ENCODE results near the gene EAPP.
"Not testable (repeated sequence)": the region's sequence is repeated elsewhere in the genome, so short reads cannot be mapped to it uniquely, and the experiment has no call there.

Gene EAPP, protein sequence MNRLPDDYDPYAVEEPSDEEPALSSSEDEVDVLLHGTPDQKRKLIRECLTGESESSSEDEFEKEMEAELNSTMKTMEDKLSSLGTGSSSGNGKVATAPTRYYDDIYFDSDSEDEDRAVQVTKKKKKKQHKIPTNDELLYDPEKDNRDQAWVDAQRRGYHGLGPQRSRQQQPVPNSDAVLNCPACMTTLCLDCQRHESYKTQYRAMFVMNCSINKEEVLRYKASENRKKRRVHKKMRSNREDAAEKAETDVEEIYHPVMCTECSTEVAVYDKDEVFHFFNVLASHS

DNA sequence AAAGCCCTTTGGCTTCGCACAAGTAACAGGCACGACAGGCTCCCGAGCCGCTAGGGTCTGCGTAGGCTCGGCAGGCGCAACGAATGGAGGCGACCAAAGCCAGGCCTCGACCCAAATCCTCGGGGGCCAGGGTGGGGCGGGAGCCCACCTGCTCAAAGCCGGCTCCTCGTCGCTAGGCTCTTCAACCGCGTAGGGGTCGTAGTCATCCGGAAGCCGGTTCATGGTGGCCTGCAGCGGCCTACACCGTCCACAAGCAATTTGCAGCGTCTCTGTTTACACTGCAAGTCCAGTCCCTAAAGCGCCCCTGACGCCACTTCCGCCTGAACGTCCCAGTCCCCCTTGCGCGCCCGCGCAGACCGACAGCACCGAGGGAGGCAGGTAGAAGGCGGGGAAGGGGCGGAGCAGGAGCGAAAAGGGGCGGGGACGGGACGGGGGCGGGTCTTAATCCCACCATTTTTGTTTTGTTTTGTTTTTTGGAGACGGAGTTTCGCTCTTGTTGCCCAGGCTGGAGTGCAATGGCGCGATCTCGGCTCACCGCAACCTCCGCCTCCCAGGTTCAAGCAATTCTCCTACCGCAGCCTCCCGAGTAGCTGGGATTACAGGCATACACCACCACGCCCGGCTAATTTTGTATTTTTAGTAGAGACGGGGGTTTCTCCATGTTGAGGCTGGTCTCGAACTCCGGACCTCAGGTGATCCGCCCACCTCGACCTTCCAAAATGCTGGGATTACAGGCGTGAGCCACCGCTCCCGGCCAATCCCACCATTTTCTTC is at the start of gene EAPP:
Gene EAPP (minus strand): TSS at position 295 of the 774 bp plus-strand sequence. CDS start 73 bp downstream, at position 222.
- DNase-seq (ENCODE audit: low read depth, low spot score): peak; percentile 91
- peak within 1 kb of the TSS; percentile 65 for H3K27ac ChIP-seq

DNA sequence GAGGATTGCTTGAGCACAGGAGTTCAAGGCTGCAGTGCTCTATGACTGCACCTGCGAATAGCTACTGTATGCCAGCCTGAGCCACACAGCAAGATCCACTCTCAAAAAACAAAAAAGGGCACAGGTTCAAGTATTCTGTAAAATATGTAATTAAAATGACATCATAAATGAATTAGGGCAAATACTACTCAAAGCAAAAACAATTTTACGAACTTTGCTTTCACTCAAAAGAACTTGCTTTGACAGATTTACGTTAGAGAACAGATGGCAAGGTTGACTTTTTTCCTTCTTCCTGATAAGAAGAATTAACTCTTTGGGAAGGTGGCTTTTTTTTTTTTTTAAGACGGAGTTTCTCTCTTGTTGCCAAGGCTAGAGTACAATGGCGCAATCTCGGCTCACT is 44.0 kb upstream of the EAPP start:
- H3K27ac ChIP-seq: no peak overlapping the region
- no peak for DNase-seq (ENCODE audit: low read depth, low spot score)

DNA sequence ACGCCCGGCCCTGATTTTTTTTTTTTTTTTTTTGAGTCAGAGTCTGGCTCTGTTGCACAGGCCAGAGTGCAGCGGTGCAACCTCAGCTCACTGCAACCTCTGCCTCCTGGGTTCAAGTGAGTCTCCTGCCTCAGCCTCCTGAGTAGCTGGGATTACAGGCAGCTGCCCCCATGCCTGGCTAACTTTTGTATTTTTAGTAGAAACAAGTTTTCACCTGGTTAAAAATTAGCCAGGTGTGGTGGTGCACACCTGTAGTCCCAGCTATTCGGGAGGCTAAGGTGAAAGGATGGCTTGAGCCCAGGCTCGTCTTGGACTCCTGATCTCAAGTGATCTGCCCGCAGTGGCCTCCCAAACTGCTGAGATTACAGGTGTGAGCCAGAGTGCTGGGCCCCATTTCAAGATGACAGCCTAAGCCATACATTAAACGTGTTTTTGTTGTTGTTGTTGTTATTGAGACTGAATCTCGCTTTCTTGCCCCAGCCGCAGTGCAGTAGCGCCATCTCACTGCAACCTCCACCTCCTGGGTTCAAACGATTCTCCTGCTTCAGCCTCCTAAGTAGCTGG is 42.7 kb upstream of the EAPP start:
- DNase-seq (ENCODE audit: low read depth, low spot score): no peak
- no peak overlapping the region for H3K27ac ChIP-seq

DNA sequence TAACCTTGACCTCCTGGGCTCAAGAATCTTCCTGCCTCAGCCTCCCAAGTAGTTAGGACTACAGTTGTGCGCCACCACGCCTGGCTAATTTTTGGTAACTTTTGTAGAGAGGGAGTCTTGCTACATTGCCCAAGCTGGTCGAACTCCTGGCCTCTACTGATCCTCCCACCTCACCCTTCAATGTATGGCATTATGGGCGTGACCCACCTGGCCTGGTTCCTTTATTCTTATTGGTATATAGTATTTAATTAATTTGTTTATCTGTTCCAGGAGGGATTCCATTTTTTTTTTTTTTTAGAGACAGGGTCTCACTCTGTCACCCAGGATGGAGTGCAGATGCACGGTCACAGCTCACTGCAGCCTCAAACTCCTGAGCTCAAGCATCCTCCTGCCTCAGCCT is 40.9 kb upstream of the EAPP start:
- no peak for DNase-seq (ENCODE audit: low read depth, low spot score)
- H3K27ac ChIP-seq: no peak overlapping the region

DNA sequence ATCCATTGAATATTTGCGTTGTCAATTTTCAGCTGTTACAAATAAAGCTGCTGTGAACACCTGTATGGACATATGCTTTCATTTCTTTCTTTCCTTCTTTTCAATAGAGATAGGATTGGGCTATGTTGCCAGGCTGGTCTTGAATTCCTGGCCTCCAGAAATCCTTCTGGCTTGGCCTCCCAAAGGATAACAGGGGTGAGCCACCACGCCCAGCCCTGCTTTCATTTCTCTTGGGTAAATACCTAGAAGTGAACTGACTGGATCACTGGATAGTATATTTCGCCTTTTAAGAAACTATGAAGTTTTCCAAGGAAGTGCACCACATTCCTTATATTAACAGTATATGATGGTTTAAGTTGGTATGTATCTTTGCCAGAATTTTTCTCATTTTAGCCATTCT is 32.3 kb upstream of the EAPP start:
- H3K27ac ChIP-seq: no peak overlapping the region

DNA sequence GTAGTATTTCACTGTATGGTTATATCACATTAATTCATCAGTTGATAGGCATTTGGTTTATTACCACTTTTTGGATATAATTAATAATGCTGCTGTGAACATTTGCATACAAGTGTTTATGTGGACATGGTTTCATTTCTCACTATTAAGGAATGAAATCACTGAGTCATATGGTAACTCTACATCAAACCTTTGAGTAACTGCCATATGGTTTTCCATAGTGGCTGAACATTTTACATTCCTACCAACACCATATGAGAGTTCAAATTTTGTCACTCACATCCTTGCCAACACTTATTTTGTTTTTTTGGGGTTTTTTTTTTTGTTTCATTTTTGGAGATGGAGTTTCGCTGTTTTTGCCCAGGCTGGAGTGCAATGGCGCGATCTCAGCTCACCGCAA is 30.2 kb upstream of the EAPP start:
- no peak for DNase-seq (ENCODE audit: low read depth, low spot score)
- no peak overlapping the region for H3K27ac ChIP-seq

More for the DNA sequence above, 32.3 kb upstream of the EAPP start:
- no peak for DNase-seq (ENCODE audit: low read depth, low spot score)

DNA sequence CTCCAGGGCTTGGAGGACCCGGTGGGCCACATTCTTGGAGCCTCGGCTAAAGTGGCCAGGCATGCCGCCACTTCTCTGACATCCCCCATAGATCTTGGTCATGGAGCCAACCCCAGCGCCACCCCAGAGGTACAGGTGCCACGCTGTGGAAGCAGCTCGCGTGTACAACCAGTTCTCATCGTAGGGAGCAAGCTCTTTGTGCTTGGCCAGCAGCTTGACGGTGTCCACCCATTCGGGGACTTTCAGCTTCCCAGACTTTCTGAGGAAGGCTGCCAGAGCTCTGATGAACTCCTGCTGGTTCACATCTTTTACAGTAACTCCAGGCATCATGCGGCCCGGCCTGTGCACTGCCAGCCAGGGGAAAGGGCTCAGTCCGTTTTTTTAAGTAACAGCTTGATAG is 29.3 kb upstream of the EAPP start:
- DNase-seq (ENCODE audit: low read depth, low spot score): no peak
- no peak overlapping the region for H3K27ac ChIP-seq

DNA sequence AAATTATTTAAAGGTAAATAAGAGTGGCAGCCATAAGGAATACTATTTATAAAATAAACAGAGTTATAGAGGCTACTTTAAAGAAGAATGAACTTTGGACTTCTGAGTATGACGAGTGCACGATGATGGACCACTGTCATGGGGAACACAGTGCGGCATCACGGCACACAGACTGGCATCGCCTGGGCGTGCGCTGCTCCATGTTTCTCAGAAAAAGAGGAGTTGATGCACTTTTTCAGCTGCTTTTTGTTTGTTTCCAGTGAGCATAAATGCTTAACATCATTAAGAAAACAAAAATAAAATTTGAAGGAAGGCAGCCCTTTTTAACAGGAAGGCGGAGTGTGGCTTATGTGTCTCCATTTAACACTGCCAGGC is 23.3 kb upstream of the EAPP start:
- no peak for DNase-seq (ENCODE audit: low read depth, low spot score)
- H3K27ac ChIP-seq: no peak overlapping the region

DNA sequence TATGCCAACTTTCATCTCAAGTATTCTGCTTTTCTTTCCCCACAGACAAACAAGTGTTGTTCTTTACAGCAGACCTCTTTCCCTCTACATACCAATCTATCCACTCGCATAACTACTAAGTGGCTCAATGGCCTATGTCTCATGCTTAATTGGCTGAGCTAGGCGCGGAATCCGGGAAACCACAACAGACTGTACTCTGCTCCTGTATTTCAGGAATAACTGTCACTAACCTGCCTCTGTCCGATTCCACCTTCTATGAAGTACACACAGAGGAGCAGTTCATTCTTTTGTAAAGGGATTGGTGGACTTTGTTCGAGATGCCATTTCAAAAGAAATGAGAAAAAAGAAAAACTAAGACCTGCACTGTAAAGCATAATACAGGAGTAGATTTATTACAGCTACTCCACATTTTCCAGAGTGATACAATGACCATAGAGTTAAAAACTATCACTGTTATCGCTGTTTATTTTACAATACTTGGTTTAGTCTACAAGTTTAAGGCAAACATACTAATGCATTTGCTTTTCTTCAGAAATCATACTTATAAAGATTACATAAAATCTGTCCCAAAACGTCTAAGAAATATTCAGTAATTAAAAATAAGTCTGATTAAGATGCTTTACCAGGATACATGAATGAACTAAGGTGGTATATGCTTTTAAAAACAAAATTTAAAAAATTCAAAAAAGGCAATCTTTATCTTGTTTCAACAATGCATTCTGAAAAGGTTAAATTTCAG is 22.7 kb upstream of the EAPP start:
- not testable (repeated sequence) for DNase-seq (ENCODE audit: low read depth, low spot score); H3K27ac ChIP-seq

DNA sequence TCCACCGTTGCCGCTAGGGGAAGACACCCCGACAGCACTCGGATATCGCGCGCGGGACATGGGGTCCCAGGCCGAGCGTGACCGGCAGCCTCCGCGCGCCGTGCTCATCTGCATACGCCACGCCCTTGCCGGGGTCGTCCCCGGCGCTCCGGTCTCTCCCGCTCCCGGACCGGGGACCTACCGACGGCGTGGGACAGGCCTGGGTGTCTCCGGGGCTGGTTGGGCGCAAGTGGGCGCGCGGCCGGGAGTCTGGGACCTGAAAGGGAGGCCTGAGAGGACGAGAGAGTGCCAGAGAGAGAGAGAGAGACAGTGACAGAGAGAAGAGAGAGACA is 17.0 kb upstream of the EAPP start:
- DNase-seq (ENCODE audit: low read depth, low spot score); H3K27ac ChIP-seq: not testable (repeated sequence)

DNA sequence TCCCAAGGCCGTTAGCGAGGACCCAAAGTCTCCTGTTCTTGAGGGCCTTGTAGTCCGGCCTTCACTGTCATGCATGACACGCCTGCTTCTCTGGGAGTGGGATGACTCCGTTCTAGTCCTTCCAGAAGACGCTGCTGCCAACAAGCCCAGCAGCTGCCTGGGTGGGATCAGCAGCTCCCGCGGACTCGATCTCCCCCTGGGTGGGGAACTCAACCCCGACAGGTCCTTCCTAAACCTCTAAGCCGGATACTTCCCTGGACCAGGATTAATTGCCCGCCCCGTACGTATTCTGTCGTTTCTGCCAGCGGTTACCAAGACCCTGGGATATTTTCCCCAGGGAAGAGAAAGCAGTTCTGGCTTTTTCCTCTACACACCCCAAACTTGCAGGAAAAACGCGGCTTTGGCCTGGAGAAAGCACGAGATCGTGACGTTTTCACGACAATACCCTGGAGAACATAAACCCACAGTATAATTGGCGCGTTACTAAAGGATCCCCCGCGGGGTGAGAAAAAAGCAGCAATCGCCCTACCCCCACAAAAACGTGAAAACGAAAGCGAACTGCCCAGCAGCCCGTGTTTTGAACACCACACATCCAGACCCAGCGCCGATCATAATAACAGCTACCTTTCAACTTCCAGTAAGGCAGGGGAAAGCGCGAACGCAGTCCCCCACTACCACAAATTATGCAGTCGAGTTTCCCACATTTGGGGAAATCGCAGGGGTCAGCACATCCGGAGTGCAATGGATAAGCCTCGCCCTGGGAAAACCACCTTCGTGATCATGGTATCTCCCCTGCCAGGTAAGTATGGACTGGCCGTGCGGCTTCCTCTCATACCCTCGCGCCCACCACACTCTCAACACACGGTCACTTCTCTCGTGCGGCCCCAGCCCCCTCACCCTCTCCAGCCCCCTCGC is 16.3 kb upstream of the EAPP start:
- not testable (repeated sequence) for H3K27ac ChIP-seq; DNase-seq (ENCODE audit: low read depth, low spot score)

DNA sequence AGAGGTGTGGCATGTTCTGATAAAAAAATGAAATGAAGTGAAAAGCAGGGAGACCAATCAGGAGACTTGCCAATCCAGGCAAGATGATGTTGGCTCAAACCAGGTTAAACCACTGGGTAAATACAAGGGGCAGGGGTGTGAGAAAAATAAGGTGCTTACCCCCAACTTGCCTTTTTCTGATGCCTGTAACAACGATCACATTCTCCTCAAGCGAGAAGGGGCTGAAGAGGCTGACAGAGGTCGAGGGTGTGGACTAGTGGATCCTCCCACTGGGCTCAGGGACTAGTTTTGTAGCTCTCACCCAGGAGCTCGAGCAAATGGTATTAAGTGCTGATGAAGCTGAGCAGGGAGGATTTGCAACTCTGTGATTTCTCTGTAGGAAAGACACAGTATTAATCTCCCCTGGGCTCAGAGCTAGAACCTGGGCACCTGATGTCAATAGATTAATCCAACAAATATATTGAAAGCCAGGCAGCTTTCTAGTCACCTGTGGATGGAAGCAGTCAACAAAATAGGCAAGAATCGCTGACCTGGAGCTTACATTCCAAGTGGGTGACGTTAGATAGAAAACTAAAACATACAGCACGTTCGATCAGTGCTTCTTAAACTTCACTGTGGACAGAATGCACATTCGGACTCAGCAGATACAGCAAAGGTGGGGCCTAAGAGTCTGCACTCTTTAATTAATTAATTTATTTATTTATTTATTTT is 15.2 kb upstream of the EAPP start:
- H3K27ac ChIP-seq: peak overlapping the region; percentile 23
- peak; percentile 37 for DNase-seq (ENCODE audit: low read depth, low spot score)

DNA sequence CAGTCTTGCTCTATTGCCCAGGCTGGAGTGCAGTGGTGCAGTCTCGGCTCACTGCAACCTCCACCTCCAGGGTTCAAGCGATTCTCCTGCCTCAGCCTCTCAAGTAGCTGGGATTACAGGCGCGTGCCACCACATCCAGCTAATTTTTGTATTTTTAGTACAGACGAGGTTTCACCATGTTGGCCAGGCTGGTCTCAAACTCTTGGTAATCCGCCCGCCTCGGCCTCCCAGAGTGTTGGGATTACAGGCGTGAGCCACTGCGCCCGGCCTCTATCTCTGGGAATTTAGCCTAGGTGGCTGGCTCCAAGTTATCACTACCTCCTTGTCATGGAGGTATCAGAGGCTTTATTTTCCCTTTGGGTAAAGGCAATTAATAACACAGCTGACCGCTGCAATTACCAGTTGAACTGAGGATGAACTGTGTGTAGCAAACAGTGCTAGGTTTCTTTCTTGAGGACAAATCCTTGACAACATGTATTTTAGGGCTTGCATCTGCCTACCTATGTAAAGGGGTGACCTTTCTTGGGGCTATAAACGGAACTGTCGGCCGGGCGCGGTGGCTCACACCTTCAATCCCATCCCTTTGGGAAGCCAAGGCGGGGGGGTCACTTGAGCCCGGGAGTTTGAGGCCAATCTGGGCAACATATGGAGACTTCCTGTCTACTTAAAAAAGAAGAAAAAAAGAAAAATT is 9.9 kb upstream of the EAPP start:
- DNase-seq (ENCODE audit: low read depth, low spot score); H3K27ac ChIP-seq: not testable (repeated sequence)

DNA sequence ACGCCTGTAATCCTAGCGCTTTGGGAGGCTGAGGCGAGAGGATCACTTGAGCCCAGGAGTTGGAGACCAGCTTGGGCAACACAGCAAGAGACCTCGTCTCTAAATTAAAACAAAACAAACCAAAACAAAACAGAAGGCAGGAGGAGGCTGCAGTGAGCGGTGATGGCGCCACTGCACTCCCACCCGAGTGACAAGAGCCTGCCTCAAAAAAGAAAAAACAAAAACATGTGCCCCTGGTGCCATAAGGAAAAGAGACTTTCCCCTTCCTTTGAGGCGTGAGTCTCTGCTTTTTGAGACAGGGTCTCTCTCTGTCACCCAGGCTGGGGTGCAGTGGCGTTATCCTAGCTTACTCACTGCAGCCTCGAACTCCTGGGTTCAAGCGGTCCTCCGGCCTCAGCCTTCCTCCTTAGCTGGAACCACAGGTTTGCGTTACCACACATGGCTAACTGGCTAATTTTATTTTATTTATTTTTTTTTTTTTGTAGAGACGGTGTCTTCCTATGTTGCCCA is 9.0 kb upstream of the EAPP start:
- no peak overlapping the region for H3K27ac ChIP-seq
- no peak for DNase-seq (ENCODE audit: low read depth, low spot score)

DNA sequence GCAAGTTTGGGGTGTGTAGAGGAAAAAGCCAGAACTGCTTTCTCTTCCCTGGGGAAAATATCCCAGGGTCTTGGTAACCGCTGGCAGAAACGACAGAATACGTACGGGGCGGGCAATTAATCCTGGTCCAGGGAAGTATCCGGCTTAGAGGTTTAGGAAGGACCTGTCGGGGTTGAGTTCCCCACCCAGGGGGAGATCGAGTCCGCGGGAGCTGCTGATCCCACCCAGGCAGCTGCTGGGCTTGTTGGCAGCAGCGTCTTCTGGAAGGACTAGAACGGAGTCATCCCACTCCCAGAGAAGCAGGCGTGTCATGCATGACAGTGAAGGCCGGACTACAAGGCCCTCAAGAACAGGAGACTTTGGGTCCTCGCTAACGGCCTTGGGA is 7.6 kb upstream of the EAPP start:
- H3K27ac ChIP-seq: not testable (repeated sequence)

DNA sequence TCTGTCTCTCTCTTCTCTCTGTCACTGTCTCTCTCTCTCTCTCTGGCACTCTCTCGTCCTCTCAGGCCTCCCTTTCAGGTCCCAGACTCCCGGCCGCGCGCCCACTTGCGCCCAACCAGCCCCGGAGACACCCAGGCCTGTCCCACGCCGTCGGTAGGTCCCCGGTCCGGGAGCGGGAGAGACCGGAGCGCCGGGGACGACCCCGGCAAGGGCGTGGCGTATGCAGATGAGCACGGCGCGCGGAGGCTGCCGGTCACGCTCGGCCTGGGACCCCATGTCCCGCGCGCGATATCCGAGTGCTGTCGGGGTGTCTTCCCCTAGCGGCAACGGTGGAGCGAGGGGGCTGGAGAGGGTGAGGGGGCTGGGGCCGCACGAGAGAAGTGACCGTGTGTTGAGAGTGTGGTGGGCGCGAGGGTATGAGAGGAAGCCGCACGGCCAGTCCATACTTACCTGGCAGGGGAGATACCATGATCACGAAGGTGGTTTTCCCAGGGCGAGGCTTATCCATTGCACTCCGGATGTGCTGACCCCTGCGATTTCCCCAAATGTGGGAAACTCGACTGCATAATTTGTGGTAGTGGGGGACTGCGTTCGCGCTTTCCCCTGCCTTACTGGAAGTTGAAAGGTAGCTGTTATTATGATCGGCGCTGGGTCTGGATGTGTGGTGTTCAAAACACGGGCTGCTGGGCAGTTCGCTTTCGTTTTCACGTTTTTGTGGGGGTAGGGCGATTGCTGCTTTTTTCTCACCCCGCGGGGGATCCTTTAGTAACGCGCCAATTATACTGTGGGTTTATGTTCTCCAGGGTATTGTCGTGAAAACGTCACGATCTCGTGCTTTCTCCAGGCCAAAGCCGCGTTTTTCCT is 7.0 kb upstream of the EAPP start:
- not testable (repeated sequence) for DNase-seq (ENCODE audit: low read depth, low spot score)

More for the DNA sequence above, 7.6 kb upstream of the EAPP start:
- not testable (repeated sequence) for DNase-seq (ENCODE audit: low read depth, low spot score)

More for the DNA sequence above, 7.0 kb upstream of the EAPP start:
- H3K27ac ChIP-seq: not testable (repeated sequence)
